Left lung (tissue), 10 donors: ENCODE results near the gene P2RX4. TPM values are rescaled to one million over a fixed set of nuclear protein-coding genes. Genes with fewer than 3 reads are reported as not detected.

Source experiments
- ATAC-seq: fragments of 200-7000 bp; cut with Tn5 transposase; one replicate; pipeline ENCODE4 v1.9.1; 2020; ENCODE audit warnings: moderate library complexity
- DNase-seq, 4 donors: peaks; one replicate each; pipeline ENCODE4 v3.0.0-alpha.2; 2013 to 2020
- H3K27ac ChIP-seq, 2 donors: fragments of 200-600 bp; sonication (generic) in 1 of 2; one replicate each; pipeline versions ENCODE4 v1.5.0 to v1.8.0; 2020 to 2021
- H3K27me3 ChIP-seq, 2 donors: fragments of 200-600 bp; sonication (generic) in 1 of 2; one replicate each; pipeline versions ENCODE4 v1.5.0 to v1.8.0; 2020 to 2021
- H3K36me3 ChIP-seq, 2 donors: fragments of 200-600 bp; sonication (generic) in 1 of 2; one replicate each; pipeline versions ENCODE4 v1.5.0 to v1.8.0; 2020 to 2021
- H3K4me1 ChIP-seq, 2 donors: fragments of 200-600 bp; one replicate each; pipeline ENCODE4 v1.8.0; 2021
- H3K4me3 ChIP-seq, 2 donors: fragments of 200-600 bp; sonication (generic) in 1 of 2; one replicate each; pipeline versions ENCODE4 v1.5.0 to v1.8.0; 2020 to 2021; ENCODE audit warnings: mild to moderate bottlenecking in 1 of 2
- H3K9me3 ChIP-seq, 2 donors: fragments of 200-600 bp; sonication (generic) in 1 of 2; one replicate each; pipeline versions ENCODE4 v1.5.0 to v1.8.0; 2020 to 2021
- CTCF ChIP-seq, 2 donors: fragments of 200-600 bp; sonication (generic) in 1 of 2; IDR thresholded peaks; one replicate each; pipeline versions ENCODE4 v1.5.0 to v1.8.0; 2021; ENCODE audit warnings: antibody characterized with exemption in 2 of 2
- intact Hi-C, 2 donors: fragments of 100-400 bp; cut with DNase I; formaldehyde crosslinking; loops; one replicate each; pipeline versions ENCODE4 v1.11.2 to v1.14.2; 2022
- polyA plus RNA-seq, 6 donors: library from polyadenylated mRNA; unstranded; fragments of 120-200 nt; gene quantifications; one replicate each; pipeline ENCODE4 v1.2.1, GENCODE V29; 2013; ENCODE audit not compliant: insufficient read length in 6 of 6
- total RNA-seq, 2 donors: library from RNA; stranded (reverse); fragmentation: NEBNext Ultra II Directional; extraction: Animal tissue kit (Norgen Biotek cat#: 25700); gene quantifications; one replicate each; pipeline ENCODE4 v1.2.1, GENCODE V29; 2021
- donor health status: DM: no; HTN: yes; CAD: no.
- donor health status: DM: no; HTN: no; CAD: no.

The P2RX4 gene
- total and polyA plus RNA-seq, 8 donors: 29.2 to 75.1 (median 31.2) TPM

- Histone ChIP-seq H3K27me3 (no peaks in the 10 kb centered on the region), H3K4me1 (peaks cover 0 to 18% of the 10 kb centered on the region in 2 donors), H3K27ac (no peak overlapping the region), H3K4me3 (no peak overlapping the region), H3K9me3 (no peaks in the 10 kb centered on the region), H3K36me3 (peaks cover 0 to 93% of the 10 kb centered on the region in 2 donors)
- intact Hi-C loops: no loop called here
- TF ChIP-seq CTCF (IDR thresholded peaks at IDR 0.05): no peak
- peak in 2 of 4 donors; percentile 44 to 48 for DNase-seq
- no peak for ATAC-seq
These were observed 23.2 kb downstream of the P2RX4 start for GRCh38 chr12:121232977-121233627.

GRCh38 chr12:121233628-121234020, 23.7 kb downstream of the P2RX4 start:
- Histone ChIP-seq H3K36me3 (peaks cover 0 to 95% of the 10 kb centered on the region in 2 donors), H3K27me3 (no peaks in the 10 kb centered on the region), H3K4me3 (no peak overlapping the region), H3K4me1 (peaks cover 0 to 23% of the 10 kb centered on the region in 2 donors), H3K27ac (no peak overlapping the region), H3K9me3 (no peaks in the 10 kb centered on the region)
- intact Hi-C loops: no loop called here
- DNase-seq: peak in 1 of 4 donors; percentile 74
- ATAC-seq: no peak
- TF ChIP-seq CTCF (IDR thresholded peaks at IDR 0.05): no peak

- Histone ChIP-seq H3K27me3 (no peaks in the 10 kb centered on the region), H3K4me3 (no peak overlapping the region), H3K36me3 (peaks cover 0 to 78% of the 10 kb centered on the region in 2 donors), H3K9me3 (no peaks in the 10 kb centered on the region), H3K27ac (no peak overlapping the region), H3K4me1 (peaks cover 2 to 44% of the 10 kb centered on the region in 2 donors)
- ATAC-seq (no peak), DNase-seq (peak in 1 of 4 donors; percentile 8)
- TF ChIP-seq CTCF (IDR thresholded peaks at IDR 0.05): no peak
- intact Hi-C loops: no loop called here
These were observed 26.8 kb downstream of the P2RX4 start for GRCh38 chr12:121236776-121237175.

GRCh38 chr12:121237415-121237814, 27.5 kb downstream of the P2RX4 start:
- ATAC-seq: peak; percentile 17
- Histone ChIP-seq H3K36me3 (peaks cover 0 to 78% of the 10 kb centered on the region in 2 donors), H3K4me1 (peaks cover 2 to 44% of the 10 kb centered on the region in 2 donors), H3K27ac (no peak overlapping the region), H3K4me3 (no peak overlapping the region), H3K9me3 (no peaks in the 10 kb centered on the region), H3K27me3 (no peaks in the 10 kb centered on the region)
- intact Hi-C loops: no loop called here
- peak in 1 of 4 donors; percentile 34 for DNase-seq
- TF ChIP-seq CTCF (IDR thresholded peaks at IDR 0.05): no peak

- intact Hi-C loops: no loop called here
- Histone ChIP-seq H3K27ac (peak overlapping the region in 1 of 2 donors; percentile 80), H3K9me3 (no peaks in the 10 kb centered on the region), H3K36me3 (peaks cover 0 to 77% of the 10 kb centered on the region in 2 donors), H3K4me3 (no peak overlapping the region), H3K4me1 (peaks cover 2 to 44% of the 10 kb centered on the region in 2 donors), H3K27me3 (no peaks in the 10 kb centered on the region)
- TF ChIP-seq CTCF (IDR thresholded peaks at IDR 0.05): no peak
- DNase-seq (no peak), ATAC-seq (no peak)
These were observed 28.2 kb downstream of the P2RX4 start for GRCh38 chr12:121238086-121238485.
